AG04449 (cell line): Measurements from ENCODE around the gene FAM83C.

ENCODE experiments used
- CTCF ChIA-PET: fragments of 350-600 bp; formaldehyde crosslinking; extraction: SDS; loops from one replicate; lab custom pipeline; 2021; ENCODE audit warnings: antibody characterized with exemption; lab: Yijun Ruan, JAX
- POLR2A ChIA-PET: fragments of 400-600, 350-600 bp; formaldehyde crosslinking; extraction: SDS; loops from one replicate; lab custom pipeline; 2020; ENCODE audit warnings: antibody characterized with exemption, inconsistent platforms; lab: Yijun Ruan, JAX
- DNase-seq: peaks from one replicate; pipeline ENCODE4 v3.0.0-alpha.2; 2010; ENCODE audit warnings: low read depth, low spot score
- H3K4me3 ChIP-seq: 2 replicates; pipeline ENCODE4 v1.5.1; 2011; ENCODE audit warnings: low read depth, mild to moderate bottlenecking, control low read depth, low read length
- CTCF ChIP-seq: IDR thresholded peaks from one replicate; pipeline ENCODE4 v1.5.1; 2011; ENCODE audit warnings: mild to moderate bottlenecking, moderate library complexity, low read length, control low read depth, inconsistent platforms; ENCODE audit not compliant: insufficient read depth; ENCODE audit errors: missing control alignments

Gene FAM83C

GRCh38 chr20:35285806-35286076 lies 6.5 kb downstream of the FAM83C start:
- no peak for DNase-seq
- CTCF ChIA-PET: interaction anchor here (1.4 to 1.6 kb wide), 2 partner anchors 18 to 21 kb away, joined by 4 to 5 read pairs; no protein-coding TSS in a partner anchor
- no peak overlapping the region for H3K4me3 ChIP-seq
- POLR2A ChIA-PET: no interaction called here
- TF ChIP-seq CTCF: no peak

- ChIA-PET POLR2A (interaction anchor here (1.1 to 1.4 kb wide), 4 partner anchors 17 to 37 kb away, joined by 3 to 6 read pairs (median 4); no protein-coding TSS in a partner anchor), CTCF (interaction anchor here (0.9 to 5.0 kb wide), 10 partner anchors 8 to 163 kb away, joined by 3 to 42 read pairs (median 8); partner anchors contain the start of gene GDF5)
- H3K4me3 ChIP-seq: peak overlapping the region; percentile 92
- DNase-seq: no peak
- TF ChIP-seq CTCF: no peak
These were observed 7.0 kb downstream of the FAM83C start for GRCh38 chr20:35284992-35285805.

GRCh38 chr20:35284267-35284991 lies 7.8 kb downstream of the FAM83C start, which contains the start of gene EIF6:
Gene EIF6 (minus strand): TSS chr20:35284772. CDS start chr20:35284487, 285 bp downstream.
- no peak for TF ChIP-seq CTCF
- ChIA-PET CTCF (interaction anchor here (0.7 to 5.0 kb wide), 14 partner anchors 8 to 164 kb away, joined by 3 to 42 read pairs (median 4); partner anchors contain the start of gene GDF5), POLR2A (interaction anchor here (0.8 to 1.4 kb wide), 9 partner anchors 9 to 460 kb away, joined by 3 to 6 read pairs (median 3); partner anchors contain the start of gene EDEM2)
- DNase-seq: no peak
- peak within 1 kb of the TSS; percentile 92 for H3K4me3 ChIP-seq

- DNase-seq: no peak
- POLR2A ChIA-PET: interaction anchor here (0.6 to 1.4 kb wide), 9 partner anchors 9 to 459 kb away, joined by 3 to 6 read pairs (median 3); partner anchors contain the start of gene EDEM2
- H3K4me3 ChIP-seq: peak overlapping the region; percentile 92
- CTCF ChIA-PET: interaction anchor here (0.7 to 5.0 kb wide), 19 partner anchors 9 to 187 kb away, joined by 3 to 42 read pairs (median 4); partner anchors contain the start of gene GDF5
- TF ChIP-seq CTCF: no peak
These were observed 8.6 kb downstream of the FAM83C start for GRCh38 chr20:35283441-35284266.

- ChIA-PET POLR2A (interaction anchor here (0.9 to 1.2 kb wide), 2 partner anchors 8 to 147 kb away, joined by 3 read pairs; no protein-coding TSS in a partner anchor), CTCF (interaction anchor here (0.8 to 5.0 kb wide), 7 partner anchors 12 to 164 kb away, joined by 3 to 42 read pairs (median 4); partner anchors contain the start of gene GDF5)
- H3K4me3 ChIP-seq: no peak overlapping the region
- DNase-seq: no peak
- TF ChIP-seq CTCF: no peak
These were observed 10.6 kb downstream of the FAM83C start for GRCh38 chr20:35281506-35282101.
